MM.1S (cell line): Measurements from ENCODE around the gene TUBG2.

ENCODE experiments used
- EZH2 ChIP-seq: fragments of 300-600 bp; sonication (generic); optimal IDR thresholded peaks from 2 replicates; pipeline ENCODE3; 2017; ENCODE audit warnings: low read depth, mild to moderate bottlenecking, antibody characterized with exemption, low read length, mixed read lengths
- TF ChIP-seq, protein P1 (sequence below): fragments of 300-600 bp; sonication (generic); IDR thresholded peaks from 2 replicates; pipeline ENCODE4 v1.5.1; 2016; ENCODE audit warnings: antibody characterized with exemption, low read length, mixed read lengths

DNA sequence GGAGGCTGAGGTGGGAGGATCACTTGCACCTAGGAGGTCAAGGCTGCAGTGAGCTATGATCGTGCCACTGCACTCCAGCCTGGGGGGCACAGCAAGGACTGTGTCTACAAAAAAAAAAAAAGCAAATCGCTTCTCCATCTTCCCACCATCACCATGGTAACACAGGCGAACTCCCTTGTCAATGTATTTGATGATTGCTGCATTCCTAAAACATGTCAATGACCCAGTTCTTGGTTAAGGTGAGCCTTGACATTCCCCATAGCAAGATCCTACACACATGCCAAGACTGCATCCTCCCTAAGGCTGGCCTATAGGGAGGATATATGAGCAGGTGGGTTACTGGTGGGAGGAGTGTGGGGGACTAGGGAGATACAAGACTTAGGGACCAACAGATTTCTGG, 35.4 kb downstream of the TUBG2 start:
- TF ChIP-seq EZH2: no peak
- TF ChIP-seq, protein P1, sequence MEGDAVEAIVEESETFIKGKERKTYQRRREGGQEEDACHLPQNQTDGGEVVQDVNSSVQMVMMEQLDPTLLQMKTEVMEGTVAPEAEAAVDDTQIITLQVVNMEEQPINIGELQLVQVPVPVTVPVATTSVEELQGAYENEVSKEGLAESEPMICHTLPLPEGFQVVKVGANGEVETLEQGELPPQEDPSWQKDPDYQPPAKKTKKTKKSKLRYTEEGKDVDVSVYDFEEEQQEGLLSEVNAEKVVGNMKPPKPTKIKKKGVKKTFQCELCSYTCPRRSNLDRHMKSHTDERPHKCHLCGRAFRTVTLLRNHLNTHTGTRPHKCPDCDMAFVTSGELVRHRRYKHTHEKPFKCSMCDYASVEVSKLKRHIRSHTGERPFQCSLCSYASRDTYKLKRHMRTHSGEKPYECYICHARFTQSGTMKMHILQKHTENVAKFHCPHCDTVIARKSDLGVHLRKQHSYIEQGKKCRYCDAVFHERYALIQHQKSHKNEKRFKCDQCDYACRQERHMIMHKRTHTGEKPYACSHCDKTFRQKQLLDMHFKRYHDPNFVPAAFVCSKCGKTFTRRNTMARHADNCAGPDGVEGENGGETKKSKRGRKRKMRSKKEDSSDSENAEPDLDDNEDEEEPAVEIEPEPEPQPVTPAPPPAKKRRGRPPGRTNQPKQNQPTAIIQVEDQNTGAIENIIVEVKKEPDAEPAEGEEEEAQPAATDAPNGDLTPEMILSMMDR: no peak
